NOMO-1 treated with dmso at 0.1 percent for 144 hours (cell line): ENCODE measurements around the gene FUS.
A peak's percentile ranks its signal among the peaks of the same experiment; 100 is the strongest.
"Not testable (repeated sequence)": the region's sequence is repeated elsewhere in the genome, so short reads cannot be mapped to it uniquely, and the experiment has no call there.

Source experiments
- DNase-seq: peaks from one replicate; lab custom pipeline; 2025; ENCODE audit not compliant: unreplicated experiment; lab: John Stamatoyannopoulos, UW

FUS gene

GRCh38 chr16:31143011-31143693, 36.8 kb upstream of the FUS start:
- no peak for DNase-seq

- no peak for DNase-seq
These were observed 36.2 kb upstream of the FUS start for GRCh38 chr16:31143694-31144148.

- DNase-seq: not testable (repeated sequence)
These were observed 35.5 kb upstream of the FUS start for GRCh38 chr16:31144418-31144817.

- no peak for DNase-seq
These were observed 34.4 kb upstream of the FUS start for GRCh38 chr16:31145398-31145990.

- DNase-seq: no peak
These were observed 32.4 kb upstream of the FUS start for GRCh38 chr16:31147574-31147973.

GRCh38 chr16:31148281-31148728, 31.6 kb upstream of the FUS start:
- no peak for DNase-seq

GRCh38 chr16:31148896-31149295, 31.0 kb upstream of the FUS start:
- DNase-seq: no peak

GRCh38 chr16:31149332-31149731, 30.6 kb upstream of the FUS start:
- DNase-seq: no peak

- DNase-seq: no peak
These were observed 29.7 kb upstream of the FUS start, which contains the start of gene PRSS36 for GRCh38 chr16:31149894-31150890. TSS of gene PRSS36 (minus strand) at chr16:31150066. CDS start at chr16:31150035, 31 bp downstream.

- not testable (repeated sequence) for DNase-seq
These were observed 29.0 kb upstream of the FUS start for GRCh38 chr16:31150976-31151375.

GRCh38 chr16:31157136-31157535, 22.8 kb upstream of the FUS start:
- DNase-seq: peak; percentile 50

GRCh38 chr16:31167315-31167714, 12.6 kb upstream of the FUS start:
- DNase-seq: no peak

- DNase-seq: no peak
These were observed 11.1 kb upstream of the FUS start for GRCh38 chr16:31168848-31169247.

GRCh38 chr16:31170048-31170447, 9.9 kb upstream of the FUS start:
- DNase-seq: not testable (repeated sequence)

GRCh38 chr16:31177136-31177535, 2.8 kb upstream of the FUS start:
- no peak for DNase-seq

GRCh38 chr16:31179219-31179746, 656 bp upstream of the FUS start:
- no peak for DNase-seq

- DNase-seq: no peak
These were observed 1.3 kb downstream of the FUS start for GRCh38 chr16:31181102-31181830.

- no peak for DNase-seq
These were observed 2.5 kb downstream of the FUS start for GRCh38 chr16:31182391-31182790.

GRCh38 chr16:31183432-31184428, 3.8 kb downstream of the FUS start:
- DNase-seq: no peak
